Stimulated activated CD4-positive, alpha-beta T cell treated with anti-CD3 and anti-CD28 coated beads, Interleukin-4, amount 100 ng/mL, for 24 hours (primary cell): Measurements from ENCODE around the gene AFF1.
"Not testable (repeated sequence)": the region's sequence is repeated elsewhere in the genome, so short reads cannot be mapped to it uniquely, and the experiment has no call there.

ENCODE experiments used
- DNase-seq: peaks from one replicate; pipeline ENCODE4 v3.0.0-alpha.2; 2020

AFF1 gene

GRCh38 chr4:86959588-86960500, 25.0 kb downstream of the AFF1 start:
- DNase-seq = no peak

- DNase-seq = no peak
Observed at GRCh38 chr4:86960557-86960961, 25.7 kb downstream of the AFF1 start.

GRCh38 chr4:86961116-86961515, 26.3 kb downstream of the AFF1 start:
- no peak for DNase-seq

GRCh38 chr4:86961605-86962295, 26.9 kb downstream of the AFF1 start:
- no peak for DNase-seq

- no peak for DNase-seq
Observed at GRCh38 chr4:86963697-86964096, 28.9 kb downstream of the AFF1 start.

GRCh38 chr4:86965019-86965976, 30.5 kb downstream of the AFF1 start:
- no peak for DNase-seq

- DNase-seq = no peak
Observed at GRCh38 chr4:86967073-86967472, 32.3 kb downstream of the AFF1 start.

- no peak for DNase-seq
Observed at GRCh38 chr4:86967798-86968197, 33.0 kb downstream of the AFF1 start.

- no peak for DNase-seq
Observed at GRCh38 chr4:86968547-86968946, 33.7 kb downstream of the AFF1 start.

GRCh38 chr4:86970447-86971354, 35.9 kb downstream of the AFF1 start:
- no peak for DNase-seq

- no peak for DNase-seq
Observed at GRCh38 chr4:86971355-86971683, 36.5 kb downstream of the AFF1 start.

- DNase-seq = no peak
Observed at GRCh38 chr4:86972997-86973396, 38.2 kb downstream of the AFF1 start.

- no peak for DNase-seq
Observed at GRCh38 chr4:86973668-86974067, 38.9 kb downstream of the AFF1 start.

- DNase-seq = no peak
Observed at GRCh38 chr4:86974551-86974994, 39.8 kb downstream of the AFF1 start.

- no peak for DNase-seq
Observed at GRCh38 chr4:86975927-86976326, 41.1 kb downstream of the AFF1 start.

- DNase-seq = no peak
Observed at GRCh38 chr4:86976801-86977485, 42.1 kb downstream of the AFF1 start.

- no peak for DNase-seq
Observed at GRCh38 chr4:86977621-86978184, 42.9 kb downstream of the AFF1 start.

- no peak for DNase-seq
Observed at GRCh38 chr4:86978709-86979108, 43.9 kb downstream of the AFF1 start.

- DNase-seq = no peak
Observed at GRCh38 chr4:86980230-86980629, 45.4 kb downstream of the AFF1 start.

- no peak for DNase-seq
Observed at GRCh38 chr4:86981789-86982188, 47.0 kb downstream of the AFF1 start.

GRCh38 chr4:86985852-86986251, 51.0 kb downstream of the AFF1 start:
- DNase-seq = not testable (repeated sequence)
